ENCODE measurements around the gene IQSEC1. TPM values are rescaled to one million over a fixed set of nuclear protein-coding genes. Genes with fewer than 3 reads are reported as not detected.

Gene IQSEC1
- total and polyA plus RNA-seq, 2 experiments from 2014 or later, result 8.0 to 51.9 TPM

GRCh38 chr3:12990306-12990705, 82.9 kb downstream of the IQSEC1 start:
- H3K27me3 Mint-ChIP-seq (ENCODE audit: insufficient read depth, low read depth, poor library complexity), result peaks cover 26% of the 10 kb centered on the region
- H3K27ac Mint-ChIP-seq, result no peak overlapping the region
- Histone ChIP-seq H3K4me1 (ENCODE audit: insufficient read depth) (peaks cover 9% of the 10 kb centered on the region), H3K27me3 (ENCODE audit: insufficient read depth) (peaks cover 17% of the 10 kb centered on the region), H3K4me3 (no peak overlapping the region), H2AFZ (no peak overlapping the region), H3K36me3 (ENCODE audit: insufficient read depth) (no peaks in the 10 kb centered on the region), H3K79me2 (replicated peaks; ENCODE audit: insufficient read depth) (no peaks in the 10 kb centered on the region), H3F3A (replicated peaks; ENCODE audit: low read depth) (no peaks in the 10 kb centered on the region), H4K20me1 (replicated peaks; ENCODE audit: insufficient read depth) (0 out of 2 replicates have a peak, but pooled peaks cover 3% of the 10 kb centered on the region), H3K4me2 (no peak overlapping the region), H3K27ac (ENCODE audit: low read depth) (no peak overlapping the region), H3K9me2 (ENCODE audit: insufficient read depth) (no peaks in the 10 kb centered on the region)
- DNase-seq (ENCODE audit: low spot score) (no peak), ATAC-seq (no peak)
- TF ChIP-seq, protein P1, sequence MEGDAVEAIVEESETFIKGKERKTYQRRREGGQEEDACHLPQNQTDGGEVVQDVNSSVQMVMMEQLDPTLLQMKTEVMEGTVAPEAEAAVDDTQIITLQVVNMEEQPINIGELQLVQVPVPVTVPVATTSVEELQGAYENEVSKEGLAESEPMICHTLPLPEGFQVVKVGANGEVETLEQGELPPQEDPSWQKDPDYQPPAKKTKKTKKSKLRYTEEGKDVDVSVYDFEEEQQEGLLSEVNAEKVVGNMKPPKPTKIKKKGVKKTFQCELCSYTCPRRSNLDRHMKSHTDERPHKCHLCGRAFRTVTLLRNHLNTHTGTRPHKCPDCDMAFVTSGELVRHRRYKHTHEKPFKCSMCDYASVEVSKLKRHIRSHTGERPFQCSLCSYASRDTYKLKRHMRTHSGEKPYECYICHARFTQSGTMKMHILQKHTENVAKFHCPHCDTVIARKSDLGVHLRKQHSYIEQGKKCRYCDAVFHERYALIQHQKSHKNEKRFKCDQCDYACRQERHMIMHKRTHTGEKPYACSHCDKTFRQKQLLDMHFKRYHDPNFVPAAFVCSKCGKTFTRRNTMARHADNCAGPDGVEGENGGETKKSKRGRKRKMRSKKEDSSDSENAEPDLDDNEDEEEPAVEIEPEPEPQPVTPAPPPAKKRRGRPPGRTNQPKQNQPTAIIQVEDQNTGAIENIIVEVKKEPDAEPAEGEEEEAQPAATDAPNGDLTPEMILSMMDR (conservative IDR thresholded peaks at IDR 0.05; ENCODE audit: low read depth in 2 of 2), result no peak
- TF ChIP-seq, protein P2, sequence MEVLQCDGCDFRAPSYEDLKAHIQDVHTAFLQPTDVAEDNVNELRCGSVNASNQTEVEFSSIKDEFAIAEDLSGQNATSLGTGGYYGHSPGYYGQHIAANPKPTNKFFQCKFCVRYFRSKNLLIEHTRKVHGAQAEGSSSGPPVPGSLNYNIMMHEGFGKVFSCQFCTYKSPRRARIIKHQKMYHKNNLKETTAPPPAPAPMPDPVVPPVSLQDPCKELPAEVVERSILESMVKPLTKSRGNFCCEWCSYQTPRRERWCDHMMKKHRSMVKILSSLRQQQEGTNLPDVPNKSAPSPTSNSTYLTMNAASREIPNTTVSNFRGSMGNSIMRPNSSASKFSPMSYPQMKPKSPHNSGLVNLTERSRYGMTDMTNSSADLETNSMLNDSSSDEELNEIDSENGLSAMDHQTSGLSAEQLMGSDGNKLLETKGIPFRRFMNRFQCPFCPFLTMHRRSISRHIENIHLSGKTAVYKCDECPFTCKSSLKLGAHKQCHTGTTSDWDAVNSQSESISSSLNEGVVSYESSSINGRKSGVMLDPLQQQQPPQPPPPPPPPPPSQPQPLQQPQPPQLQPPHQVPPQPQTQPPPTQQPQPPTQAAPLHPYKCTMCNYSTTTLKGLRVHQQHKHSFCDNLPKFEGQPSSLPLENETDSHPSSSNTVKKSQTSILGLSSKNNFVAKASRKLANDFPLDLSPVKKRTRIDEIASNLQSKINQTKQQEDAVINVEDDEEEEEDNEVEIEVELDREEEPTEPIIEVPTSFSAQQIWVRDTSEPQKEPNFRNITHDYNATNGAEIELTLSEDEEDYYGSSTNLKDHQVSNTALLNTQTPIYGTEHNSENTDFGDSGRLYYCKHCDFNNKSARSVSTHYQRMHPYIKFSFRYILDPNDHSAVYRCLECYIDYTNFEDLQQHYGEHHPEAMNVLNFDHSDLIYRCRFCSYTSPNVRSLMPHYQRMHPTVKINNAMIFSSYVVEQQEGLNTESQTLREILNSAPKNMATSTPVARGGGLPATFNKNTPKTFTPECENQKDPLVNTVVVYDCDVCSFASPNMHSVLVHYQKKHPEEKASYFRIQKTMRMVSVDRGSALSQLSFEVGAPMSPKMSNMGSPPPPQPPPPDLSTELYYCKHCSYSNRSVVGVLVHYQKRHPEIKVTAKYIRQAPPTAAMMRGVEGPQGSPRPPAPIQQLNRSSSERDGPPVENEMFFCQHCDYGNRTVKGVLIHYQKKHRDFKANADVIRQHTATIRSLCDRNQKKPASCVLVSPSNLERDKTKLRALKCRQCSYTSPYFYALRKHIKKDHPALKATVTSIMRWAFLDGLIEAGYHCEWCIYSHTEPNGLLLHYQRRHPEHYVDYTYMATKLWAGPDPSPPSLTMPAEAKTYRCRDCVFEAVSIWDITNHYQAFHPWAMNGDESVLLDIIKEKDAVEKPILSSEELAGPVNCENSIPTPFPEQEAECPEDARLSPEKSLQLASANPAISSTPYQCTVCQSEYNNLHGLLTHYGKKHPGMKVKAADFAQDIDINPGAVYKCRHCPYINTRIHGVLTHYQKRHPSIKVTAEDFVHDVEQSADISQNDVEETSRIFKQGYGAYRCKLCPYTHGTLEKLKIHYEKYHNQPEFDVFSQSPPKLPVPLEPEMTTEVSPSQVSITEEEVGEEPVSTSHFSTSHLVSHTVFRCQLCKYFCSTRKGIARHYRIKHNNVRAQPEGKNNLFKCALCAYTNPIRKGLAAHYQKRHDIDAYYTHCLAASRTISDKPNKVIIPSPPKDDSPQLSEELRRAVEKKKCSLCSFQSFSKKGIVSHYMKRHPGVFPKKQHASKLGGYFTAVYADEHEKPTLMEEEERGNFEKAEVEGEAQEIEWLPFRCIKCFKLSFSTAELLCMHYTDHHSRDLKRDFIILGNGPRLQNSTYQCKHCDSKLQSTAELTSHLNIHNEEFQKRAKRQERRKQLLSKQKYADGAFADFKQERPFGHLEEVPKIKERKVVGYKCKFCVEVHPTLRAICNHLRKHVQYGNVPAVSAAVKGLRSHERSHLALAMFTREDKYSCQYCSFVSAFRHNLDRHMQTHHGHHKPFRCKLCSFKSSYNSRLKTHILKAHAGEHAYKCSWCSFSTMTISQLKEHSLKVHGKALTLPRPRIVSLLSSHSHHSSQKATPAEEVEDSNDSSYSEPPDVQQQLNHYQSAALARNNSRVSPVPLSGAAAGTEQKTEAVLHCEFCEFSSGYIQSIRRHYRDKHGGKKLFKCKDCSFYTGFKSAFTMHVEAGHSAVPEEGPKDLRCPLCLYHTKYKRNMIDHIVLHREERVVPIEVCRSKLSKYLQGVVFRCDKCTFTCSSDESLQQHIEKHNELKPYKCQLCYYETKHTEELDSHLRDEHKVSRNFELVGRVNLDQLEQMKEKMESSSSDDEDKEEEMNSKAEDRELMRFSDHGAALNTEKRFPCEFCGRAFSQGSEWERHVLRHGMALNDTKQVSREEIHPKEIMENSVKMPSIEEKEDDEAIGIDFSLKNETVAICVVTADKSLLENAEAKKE (CRISPR knock-in tag; IDR thresholded peaks at IDR 0.05), result no peak
- no peak for TF ChIP-seq STAT1 (IDR thresholded peaks at IDR 0.05; ENCODE audit: unreplicated experiment)
- TF ChIP-seq CREB1 (CRISPR knock-in tag; IDR thresholded peaks at IDR 0.05; ENCODE audit: low read depth), result no peak
- TF ChIP-seq ZNF331 (CRISPR knock-in tag; IDR thresholded peaks at IDR 0.05; ENCODE audit: low read depth), result no peak
- TF ChIP-seq JUNB (IDR thresholded peaks at IDR 0.05; ENCODE audit: unreplicated experiment), result no peak
- no peak for TF ChIP-seq EZH2phosphoT487 (IDR thresholded peaks at IDR 0.05; ENCODE audit: unreplicated experiment)
- H3K4me1 Mint-ChIP-seq, result peaks cover 29% of the 10 kb centered on the region
- H3K9me3 Mint-ChIP-seq, result peaks cover 7% of the 10 kb centered on the region
- H3K4me3 Mint-ChIP-seq, result no peak overlapping the region
- peaks cover 6% of the 10 kb centered on the region; the same call in 1 of the 3 replicates for H3K36me3 Mint-ChIP-seq (ENCODE audit: low read depth)
